ENCODE measurements around the gene RSPH4A.
"Not testable (repeated sequence)": the region's sequence is repeated elsewhere in the genome, so short reads cannot be mapped to it uniquely, and the experiment has no call there.

RSPH4A gene

DNA sequence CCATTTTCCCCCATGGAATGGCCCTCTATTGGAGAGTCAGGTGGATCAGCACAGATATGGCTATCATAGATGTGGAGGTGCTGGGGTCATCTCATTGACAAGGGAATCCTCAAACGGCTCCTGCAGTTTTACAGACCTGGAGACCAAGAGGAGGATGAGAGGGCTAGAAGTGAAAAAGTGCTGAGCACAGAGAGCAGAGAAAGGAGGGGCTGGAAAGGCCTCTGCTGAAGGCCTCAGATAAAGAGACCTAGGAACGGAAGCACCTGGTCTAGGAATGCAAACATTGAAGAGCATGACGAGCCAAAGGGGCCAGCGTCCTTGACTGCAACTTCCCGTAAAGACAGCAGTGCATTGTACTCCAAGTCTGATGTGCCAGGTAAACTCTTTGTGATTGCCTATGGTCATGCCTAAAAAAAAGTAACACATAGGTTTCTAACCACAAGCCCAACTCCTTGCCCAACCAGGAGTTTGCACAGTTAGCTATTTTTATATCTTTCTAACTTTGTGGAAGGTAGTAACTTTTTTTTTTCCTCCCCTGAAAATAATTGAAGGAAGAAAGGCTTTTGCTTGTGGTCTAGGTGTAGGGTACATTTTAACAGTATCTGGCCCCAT, 15.2 kb downstream of the RSPH4A start:
- DNase-seq = no peak

DNA sequence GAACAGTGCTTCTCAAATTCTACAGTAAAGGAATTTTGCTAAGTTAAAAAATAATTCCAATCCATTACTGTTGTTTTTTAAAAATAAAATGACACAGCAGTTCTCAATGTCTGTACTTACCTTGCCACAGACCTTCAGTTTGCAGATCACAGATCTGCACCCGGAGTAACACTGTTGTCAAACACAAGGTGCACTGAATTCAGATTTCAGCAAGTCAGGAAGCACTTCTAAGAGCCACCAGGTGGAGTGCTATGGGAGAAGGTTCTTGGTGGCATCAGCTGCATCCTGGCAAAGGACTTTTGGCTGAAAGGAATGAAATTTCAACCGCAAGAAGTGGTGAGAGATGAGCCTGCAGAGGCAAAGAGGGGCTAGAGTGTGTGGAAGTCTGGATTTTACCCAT, 17.4 kb downstream of the RSPH4A start:
- no peak for DNase-seq

DNA sequence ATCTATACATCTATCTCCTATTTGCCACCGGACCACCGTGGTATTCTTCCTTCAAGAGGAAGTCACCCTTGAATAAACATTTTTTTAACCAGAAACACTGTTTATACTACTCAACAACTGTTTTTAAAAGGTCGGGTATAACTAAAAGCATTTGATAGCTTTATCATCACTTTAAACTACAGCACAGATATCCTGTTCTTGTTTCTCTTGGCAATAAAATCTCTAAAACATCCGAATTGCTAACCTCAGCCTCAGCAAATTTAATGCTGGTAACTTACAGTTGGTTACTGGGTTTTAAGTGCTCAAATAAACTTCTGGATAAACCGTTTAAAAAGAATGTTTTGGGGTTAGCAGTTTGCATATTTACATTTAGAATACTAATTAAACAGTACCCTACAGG, 31.9 kb downstream of the RSPH4A start:
- DNase-seq = no peak

DNA sequence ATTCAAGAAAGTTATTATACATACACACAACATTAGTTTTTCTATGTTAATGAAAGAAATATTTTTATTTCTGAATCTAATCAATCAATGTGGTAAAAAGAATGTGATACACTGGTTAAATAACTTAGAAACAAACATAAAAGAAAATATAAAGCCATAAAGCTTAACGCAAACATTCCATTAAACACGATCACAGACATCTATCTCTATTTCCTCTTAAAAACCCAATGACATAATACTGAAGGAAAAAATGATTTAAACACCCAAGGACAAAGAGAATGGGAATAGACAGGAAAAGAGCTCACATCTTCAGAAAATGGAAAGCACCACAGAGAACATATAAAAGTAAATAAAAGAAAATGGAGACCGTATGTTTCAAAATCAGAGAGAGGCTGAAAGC, 32.9 kb downstream of the RSPH4A start:
- no peak for DNase-seq

DNA sequence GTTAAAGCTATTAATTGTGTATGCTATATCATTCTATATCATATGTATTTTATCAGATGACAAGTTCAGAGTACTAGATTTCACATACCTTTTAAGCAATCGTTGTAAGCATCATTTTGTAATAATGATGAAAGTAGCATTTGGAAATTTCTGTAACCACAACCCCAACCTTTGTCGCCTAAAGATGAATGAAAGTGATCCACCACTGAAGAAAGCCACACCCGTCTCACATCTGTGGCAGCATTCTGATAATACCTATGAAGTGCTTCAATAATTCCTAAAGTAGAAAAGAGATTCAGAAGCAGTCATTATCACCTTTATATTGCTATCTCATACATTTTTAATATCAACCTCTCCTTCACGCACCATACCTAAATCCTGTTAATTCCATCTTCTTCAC, 35.6 kb downstream of the RSPH4A start:
- no peak for DNase-seq

DNA sequence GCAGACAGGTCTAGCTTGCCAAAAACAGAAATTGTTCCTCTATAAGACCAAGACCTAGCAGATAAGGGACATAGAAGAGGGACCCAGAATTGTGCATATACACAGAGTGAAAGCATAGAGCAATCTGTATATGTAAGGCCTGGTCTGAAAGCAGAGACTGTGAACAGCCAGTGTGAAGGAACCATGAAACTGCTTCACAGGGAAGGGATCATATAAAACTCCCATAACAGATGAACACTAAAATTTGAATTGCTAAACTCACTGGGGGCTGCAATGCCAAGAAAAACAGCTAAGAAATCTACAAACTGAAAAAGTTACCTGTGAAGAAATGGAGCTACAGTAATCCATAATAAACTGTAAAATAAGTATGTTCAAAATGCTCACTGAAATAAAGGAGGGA, 45.3 kb downstream of the RSPH4A start:
- no peak for DNase-seq

DNA sequence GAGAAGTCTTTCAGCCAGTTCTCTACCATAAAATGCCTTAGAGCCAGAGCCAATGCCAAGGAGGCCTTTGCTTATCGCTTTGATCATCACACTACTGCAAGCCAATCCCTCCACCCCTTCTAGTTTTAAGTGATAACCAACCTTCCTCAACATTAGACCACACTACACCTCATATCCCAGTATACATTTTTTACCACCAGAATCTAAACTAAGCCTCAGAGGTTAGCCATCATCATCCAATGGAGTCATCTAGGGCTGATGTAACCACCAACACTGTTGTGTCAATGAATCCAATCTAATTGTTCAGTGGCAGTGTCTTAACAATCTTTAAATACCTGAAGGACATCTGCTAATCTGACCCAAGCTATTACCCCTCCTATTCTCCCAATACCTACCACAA, 45.9 kb downstream of the RSPH4A start:
- DNase-seq = no peak

DNA sequence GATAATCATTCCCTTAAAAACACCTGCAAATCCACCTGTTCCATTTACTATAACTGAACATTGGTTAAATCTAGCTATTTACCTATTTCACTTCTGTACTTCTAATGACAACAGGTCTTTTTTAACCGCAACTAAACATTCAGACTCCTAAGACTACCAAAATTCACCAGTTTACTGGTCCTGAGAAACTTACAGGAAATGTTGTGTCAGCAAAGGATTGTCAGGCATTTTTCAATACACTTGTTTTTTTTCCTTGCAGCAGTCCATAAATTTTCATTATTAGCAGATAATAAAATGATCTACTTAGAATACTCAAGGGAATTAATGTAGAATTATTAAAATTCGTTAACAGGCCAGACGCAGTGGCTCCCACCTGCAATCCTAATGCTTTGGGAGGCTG, 47.0 kb downstream of the RSPH4A start:
- DNase-seq = no peak

DNA sequence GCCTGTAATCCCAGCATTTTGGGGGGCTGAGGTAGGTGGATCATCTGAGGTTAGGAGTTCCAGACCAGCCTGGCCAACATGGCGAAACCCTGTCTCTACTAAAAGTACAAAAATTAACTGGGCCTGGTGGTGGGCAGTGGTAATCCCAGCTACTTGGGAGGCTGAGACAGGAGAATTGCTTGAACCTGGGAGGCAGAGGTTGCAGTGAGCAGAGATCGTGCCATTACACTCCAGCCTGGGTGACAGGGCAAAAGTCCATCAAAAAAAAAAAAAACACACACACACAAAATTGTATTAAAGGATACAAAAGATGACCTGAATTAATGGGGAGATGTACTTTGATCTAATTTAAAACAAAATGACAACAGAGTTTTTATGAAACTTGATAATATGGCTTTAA, 47.9 kb downstream of the RSPH4A start:
- not testable (repeated sequence) for DNase-seq

DNA sequence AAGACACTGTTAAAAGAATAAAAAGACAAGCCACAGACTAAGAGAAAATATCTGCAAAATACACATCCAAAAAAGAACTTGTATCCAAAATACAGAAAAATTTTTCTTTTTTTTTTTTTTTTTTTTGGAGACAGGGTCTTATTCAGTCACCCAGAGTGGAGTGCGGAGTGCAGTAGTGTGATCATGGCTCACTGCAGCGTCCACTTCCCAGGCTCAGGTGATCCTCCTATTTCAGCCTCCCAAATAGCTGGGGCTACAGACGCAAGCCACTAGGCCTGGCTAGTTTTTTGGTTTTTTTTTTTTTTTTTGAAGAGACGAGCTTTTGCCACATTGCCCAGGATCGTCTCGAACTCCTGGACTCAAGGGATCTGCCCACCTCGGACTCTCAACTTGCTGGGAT, 49.2 kb downstream of the RSPH4A start:
- DNase-seq = no peak

DNA sequence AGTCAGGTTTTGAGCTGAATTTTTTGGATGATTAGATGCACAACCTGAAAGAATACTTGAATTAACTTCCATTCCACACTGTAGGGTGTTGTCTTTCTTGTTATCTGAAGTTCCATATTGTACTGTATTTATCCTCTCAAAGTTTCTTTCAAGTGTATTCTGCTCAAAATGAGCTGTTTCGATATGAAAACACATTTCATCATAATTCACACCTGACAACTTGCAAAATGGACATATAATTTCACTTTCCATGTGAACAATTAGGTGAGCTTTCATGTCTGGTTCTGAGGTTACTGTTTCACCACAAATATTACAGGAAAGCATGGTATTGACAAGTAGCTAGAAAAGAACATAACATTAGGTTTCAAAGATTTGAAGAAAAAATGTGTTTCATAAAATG, 50.6 kb downstream of the RSPH4A start:
- no peak for DNase-seq

DNA sequence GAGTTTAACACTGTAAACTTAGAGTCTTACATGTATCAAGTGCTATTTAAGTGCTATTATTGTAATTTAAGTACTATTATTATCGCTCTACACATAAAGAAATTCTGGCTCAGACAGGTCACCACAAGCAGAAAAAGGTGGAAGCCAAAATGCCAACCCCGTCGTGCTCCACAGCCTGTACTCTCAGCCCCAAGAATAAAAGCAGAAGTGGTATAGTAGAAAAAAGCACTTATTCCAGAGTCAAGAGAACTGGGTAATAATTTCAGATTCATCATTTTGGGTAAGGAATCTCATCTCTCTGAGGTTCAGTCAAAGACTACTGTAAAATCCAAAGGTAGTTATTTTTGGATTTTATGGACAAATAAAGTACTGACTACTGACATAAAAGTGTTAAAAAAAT, 51.3 kb downstream of the RSPH4A start:
- no peak for DNase-seq

DNA sequence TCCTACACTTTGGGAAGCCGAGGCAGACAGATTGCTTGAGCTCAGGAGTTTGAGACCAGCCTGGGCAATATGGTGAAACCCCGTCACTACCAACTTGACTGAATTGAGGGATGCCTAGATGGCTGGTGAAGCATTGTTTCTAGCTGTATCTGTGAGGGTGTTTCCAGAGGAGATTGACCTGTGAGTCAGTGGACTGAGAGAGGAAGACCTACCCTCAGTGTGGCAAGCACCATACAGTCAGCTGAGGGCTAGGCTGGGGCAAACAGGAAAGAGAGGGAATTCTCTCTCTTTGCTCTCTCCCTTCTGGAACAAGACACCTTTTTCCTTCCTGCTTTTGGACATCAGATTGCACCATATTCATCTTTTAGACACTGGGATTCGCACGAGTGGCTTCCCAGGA, 56.0 kb downstream of the RSPH4A start:
- DNase-seq = no peak

DNA sequence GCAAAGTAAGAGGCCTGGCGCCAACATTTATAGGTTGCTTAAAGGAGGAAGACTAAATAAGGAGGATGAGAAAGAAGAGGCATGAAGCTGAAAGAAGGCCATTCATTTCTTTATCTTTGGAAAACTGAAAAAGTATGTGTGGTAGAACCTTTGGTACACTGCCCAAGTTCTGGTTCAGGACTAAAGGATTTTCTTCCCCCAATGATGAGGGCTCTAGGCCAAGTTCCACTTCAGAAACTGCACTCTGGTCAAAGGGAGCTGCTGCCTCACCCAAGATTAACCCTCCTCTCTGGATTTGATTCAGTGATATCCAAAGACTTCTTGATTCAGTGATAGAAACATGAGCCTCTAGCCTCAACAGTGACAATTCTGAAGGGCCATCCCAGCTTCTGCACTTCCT, 59.7 kb downstream of the RSPH4A start:
- no peak for DNase-seq

DNA sequence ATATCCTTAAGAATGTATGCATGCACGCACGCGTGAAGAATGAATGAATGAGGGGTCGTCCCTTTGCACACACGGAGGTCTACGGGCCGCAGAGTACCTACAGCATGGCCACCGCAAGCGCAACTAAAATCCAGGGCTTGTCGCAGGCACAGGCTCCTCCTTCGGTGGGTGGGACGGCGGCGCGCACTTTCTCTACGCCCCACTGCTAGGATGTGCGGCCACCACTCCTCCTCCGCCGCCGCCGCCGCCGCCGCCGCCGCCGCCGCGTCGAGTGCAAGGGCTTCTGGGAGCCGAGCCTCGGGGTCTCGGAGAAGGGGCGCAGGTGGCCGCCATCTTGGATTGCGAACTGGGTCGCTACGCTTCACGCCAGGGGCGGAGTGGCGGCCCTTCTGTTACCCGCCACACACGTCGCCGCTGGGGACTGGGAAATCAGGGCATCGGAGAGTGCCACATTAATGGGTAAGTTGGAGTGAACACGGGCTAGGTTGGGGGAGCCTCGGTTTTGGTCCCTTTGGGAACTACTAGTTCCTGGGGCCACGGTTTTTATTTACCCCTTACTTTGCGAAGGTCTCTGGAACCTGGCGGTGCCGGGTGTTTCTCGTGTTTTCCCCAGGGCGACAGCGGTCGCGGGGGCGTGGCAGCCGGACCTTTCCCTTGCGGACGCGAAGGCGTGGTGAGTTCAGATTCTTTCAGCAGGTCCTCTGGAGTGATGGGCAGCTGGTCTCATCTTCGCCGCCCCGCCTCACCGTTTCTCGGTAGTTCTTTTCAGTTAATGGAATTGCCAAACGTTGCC, 64.8 kb downstream of the RSPH4A start, which contains the start of gene KPNA5:
Gene KPNA5, plus strand, starts transcription at position 332 of the 793 bp plus-strand sequence. Its CDS starts 124 bp downstream, at position 456.
- DNase-seq = peak; percentile 97

DNA sequence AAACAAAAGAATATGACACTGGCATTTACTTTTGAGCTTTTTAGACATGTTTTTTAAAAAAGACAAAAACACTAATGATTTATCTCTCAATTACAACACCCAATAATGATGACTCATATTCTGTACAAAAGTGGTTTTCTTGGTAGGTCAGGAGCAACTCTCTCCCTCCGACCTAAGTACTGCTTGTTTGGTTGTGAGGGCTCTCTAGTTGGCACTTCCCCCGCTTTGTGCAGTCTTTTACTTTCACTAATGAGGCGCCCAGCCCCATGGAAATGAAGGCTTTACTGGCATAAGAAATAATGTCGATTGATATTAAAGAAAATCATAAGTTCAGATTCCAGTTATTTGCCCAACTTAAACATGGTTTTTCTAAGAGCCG, 66.0 kb downstream of the RSPH4A start:
- no peak for DNase-seq

Data from islet precursor cell (in vitro differentiated cells).